CD4-positive, alpha-beta T cell treated with Interleukin-17A for 4 hours (primary cell): ENCODE measurements around the gene YAE1.
A peak's percentile ranks its signal among the peaks of the same experiment; 100 is the strongest.

ENCODE experiments used
- DNase-seq: peaks from one replicate; pipeline ENCODE4 v3.0.0-alpha.2; 2020; ENCODE audit warnings: mixed read lengths

The YAE1 gene

DNA sequence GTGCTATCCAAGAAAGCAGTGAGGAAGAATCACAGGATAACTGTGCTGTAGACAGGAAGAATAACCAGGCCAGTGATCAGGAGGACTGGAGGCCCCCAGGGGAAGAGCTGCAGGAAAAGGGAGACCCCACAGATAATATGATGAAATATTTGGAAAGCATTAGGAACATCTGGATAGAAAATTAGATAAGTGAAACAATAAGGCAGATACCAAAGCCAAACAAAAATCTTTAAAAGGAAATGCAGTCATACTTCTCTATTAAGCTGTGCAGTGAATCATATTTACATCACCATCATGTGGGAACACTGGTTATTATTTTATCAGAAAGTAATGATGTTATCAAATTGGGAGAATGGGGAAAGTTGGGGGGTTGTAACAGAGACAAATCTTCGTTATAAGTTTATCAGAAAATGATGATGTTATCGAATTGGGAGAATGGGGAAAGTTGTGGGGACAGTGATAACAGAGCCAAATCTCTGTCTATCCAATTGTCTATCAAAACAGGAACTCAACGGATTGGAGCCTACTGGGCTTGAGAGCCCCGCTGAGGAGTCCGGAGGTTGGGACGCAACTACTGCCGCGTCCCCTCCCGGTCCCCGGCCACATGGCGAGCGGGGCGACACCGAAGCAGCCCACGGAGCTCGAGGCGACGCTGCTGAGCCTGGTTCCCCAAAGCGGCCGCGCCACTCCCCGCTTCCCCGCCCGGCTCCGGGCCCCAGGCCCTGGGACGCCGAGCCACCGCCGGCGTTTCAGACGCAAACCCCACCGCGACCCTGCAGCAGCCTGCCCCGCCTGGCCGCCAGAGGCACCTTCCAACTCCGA lies 43.1 kb downstream of the YAE1 start:
- DNase-seq, result peak; percentile 47

- DNase-seq, result no peak
Measured at GRCh38 chr7:39609935-39610263, 43.7 kb downstream of the YAE1 start.

DNA sequence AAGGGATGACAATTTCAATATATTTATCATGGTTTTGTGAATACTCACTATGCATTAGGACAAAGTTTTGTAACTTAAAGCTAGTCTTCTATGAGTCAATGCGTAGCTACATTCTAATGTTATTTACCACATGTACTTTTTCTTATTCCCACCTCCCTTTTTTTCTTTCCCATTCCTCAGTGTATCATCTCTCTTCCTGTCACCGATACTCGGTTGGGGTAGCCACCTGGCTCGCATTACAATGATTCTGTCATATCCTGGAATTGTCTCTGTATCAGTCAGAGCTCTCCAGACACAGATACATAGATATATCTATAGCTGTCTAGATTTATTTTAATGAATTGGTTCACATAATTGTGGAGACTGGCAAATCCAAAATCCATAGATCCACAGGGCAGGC lies 47.4 kb downstream of the YAE1 start:
- DNase-seq, result no peak

- DNase-seq, result no peak
Measured at GRCh38 chr7:39614299-39614698, 48.1 kb downstream of the YAE1 start.

DNA sequence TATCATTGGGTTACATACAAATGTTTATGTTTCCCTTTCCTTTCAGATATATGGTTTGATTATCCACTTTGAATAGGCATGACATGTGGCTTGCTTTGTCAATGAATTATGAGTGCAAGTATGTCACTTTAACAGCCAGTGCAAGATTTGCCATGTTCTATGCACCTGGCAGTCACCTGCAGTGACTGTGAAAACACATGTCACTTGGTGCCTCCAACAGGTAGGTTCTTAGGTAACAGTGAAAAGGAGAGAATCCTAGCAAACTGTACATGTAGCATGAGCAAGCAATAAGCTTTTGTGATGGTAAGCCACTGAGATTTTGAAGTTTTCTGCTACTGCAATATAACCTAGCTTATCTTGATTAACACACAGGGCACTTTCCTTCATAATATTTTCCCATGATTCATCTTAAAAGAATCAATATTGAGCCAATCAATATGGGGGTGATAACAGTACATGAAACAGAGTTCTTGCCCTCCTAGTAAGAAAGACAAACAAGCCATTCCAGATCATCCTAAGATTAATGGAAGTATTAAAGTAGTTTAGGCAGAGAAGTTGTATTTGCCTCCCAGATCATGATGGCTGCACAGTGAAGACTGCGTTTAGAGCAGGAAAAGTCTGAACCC lies 49.3 kb downstream of the YAE1 start:
- DNase-seq, result no peak

DNA sequence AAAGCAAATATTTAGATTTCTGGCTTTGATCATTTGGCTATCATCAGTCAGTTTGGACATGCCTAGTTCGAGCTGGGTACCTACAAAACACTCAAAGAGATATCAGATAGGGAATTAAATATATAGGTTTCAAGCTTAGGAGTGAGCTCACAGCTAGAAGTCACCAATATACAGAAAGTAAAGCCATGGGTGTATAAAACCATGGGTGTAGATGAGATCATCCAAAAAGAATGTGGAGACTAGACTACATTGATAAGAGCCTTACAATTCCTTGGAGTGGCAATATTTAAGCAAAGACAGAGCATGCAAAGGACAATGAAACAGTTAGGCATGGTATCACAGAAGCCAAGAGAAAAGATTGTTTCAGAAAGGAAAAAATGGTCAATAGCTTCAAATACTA lies 49.9 kb downstream of the YAE1 start:
- DNase-seq, result no peak

DNA sequence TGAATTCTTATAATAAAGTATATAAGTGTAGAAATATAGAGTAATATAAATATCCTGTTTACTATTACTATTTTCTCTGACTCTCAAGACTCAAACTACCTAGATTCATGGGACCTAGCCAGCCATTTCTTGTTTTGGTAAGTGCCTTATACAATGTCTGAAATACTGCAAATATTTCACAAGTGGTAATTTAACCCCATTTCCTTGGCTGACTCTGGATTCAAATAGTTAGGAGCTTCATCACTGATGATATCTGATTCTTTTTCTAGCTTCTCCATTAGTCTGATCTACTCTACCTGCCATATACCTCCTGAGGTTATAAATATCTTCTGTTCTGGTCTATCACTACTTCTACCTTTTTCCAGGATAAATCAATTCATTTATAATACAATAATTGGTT lies 50.8 kb downstream of the YAE1 start:
- DNase-seq, result no peak

- DNase-seq, result no peak
Measured at GRCh38 chr7:39618868-39619267, 52.7 kb downstream of the YAE1 start.

DNA sequence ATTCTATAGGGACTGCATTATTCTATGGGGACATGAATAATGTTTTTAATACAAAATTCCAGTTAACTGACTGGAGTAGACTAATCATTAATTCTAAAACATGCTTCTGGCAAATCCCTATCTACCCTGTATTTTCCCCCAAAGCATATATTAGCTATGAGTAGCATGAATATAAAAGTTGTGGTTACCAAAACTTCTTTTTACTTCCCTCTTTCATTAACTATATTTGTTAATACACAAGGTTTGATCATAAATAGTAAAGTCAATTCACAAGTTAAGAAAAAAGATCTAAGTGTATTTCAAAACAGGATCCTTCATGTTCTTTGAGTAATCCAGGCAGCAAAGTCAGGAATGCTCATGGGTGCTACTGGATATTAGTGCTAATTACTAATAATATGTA lies 54.3 kb downstream of the YAE1 start:
- no peak for DNase-seq

GRCh38 chr7:39621261-39621660 lies 55.1 kb downstream of the YAE1 start:
- DNase-seq, result no peak

- no peak for DNase-seq
Measured at GRCh38 chr7:39621784-39622411, 55.7 kb downstream of the YAE1 start.
